SK-N-SH treated with all-trans-retinoic acid at 6 μM for 48 hours (cell line): Measurements from ENCODE around the gene TUT7.

Source experiments
- ATAC-seq: fragments of 200-7000 bp; cut with Tn5 transposase; 3 replicates; pipeline ENCODE4 v1.9.1; 2020; ENCODE audit warnings: mild to moderate bottlenecking, moderate library complexity
- ARNTL ChIP-seq: fragments of 450-650 bp; formaldehyde crosslinking; IDR thresholded peaks from 2 replicates; pipeline ENCODE4 v1.5.0; 2020; ENCODE audit warnings: low read depth, mild to moderate bottlenecking, moderate library complexity, borderline replicate concordance
- BACH2 ChIP-seq: fragments of 250-450 bp; sonication (Bioruptor Pico); IDR thresholded peaks from 2 replicates; pipeline ENCODE4 v1.9.0; 2021; ENCODE audit warnings: mild to moderate bottlenecking, borderline replicate concordance
- CSDC2 ChIP-seq: fragments of 250-450 bp; sonication (Bioruptor Pico); IDR thresholded peaks from 2 replicates; pipeline ENCODE4 v1.5.0; 2020; ENCODE audit warnings: mild to moderate bottlenecking, moderate library complexity
- CSRNP3 ChIP-seq: fragments of 250-450 bp; sonication (Bioruptor Pico); IDR thresholded peaks from 2 replicates; pipeline ENCODE4 v1.5.1; 2021; ENCODE audit warnings: mild to moderate bottlenecking, moderate library complexity
- ESRRG ChIP-seq: fragments of 250-450 bp; sonication (Bioruptor Pico); IDR thresholded peaks from 2 replicates; pipeline ENCODE4 v1.6.1; 2021; ENCODE audit warnings: mild to moderate bottlenecking
- GLIS3 ChIP-seq: fragments of 250-450 bp; sonication (Bioruptor Pico); IDR thresholded peaks from 2 replicates; pipeline ENCODE4 v1.5.0; 2020; ENCODE audit warnings: mild to moderate bottlenecking, moderate library complexity
- ISL1 ChIP-seq: fragments of 250-450 bp; sonication (Bioruptor Pico); IDR thresholded peaks from 2 replicates; pipeline ENCODE4 v2.1.2; 2022; ENCODE audit warnings: mild to moderate bottlenecking, moderate library complexity
- OSR1 ChIP-seq: fragments of 250-450 bp; sonication (Bioruptor Pico); IDR thresholded peaks from 2 replicates; pipeline ENCODE4 v1.8.0; 2022; ENCODE audit warnings: moderate library complexity, mild to moderate bottlenecking, inconsistent platforms
- PPARA ChIP-seq: fragments of 250-450 bp; sonication (Bioruptor Pico); IDR thresholded peaks from 2 replicates; pipeline ENCODE4 v1.5.0; 2020; ENCODE audit warnings: mild to moderate bottlenecking, borderline replicate concordance
- RARB ChIP-seq: fragments of 250-450 bp; sonication (Bioruptor Pico); IDR thresholded peaks from 2 replicates; pipeline ENCODE4 v1.8.0; 2021; ENCODE audit warnings: mild to moderate bottlenecking, moderate library complexity
- TCF4 ChIP-seq: fragments of 250-450 bp; sonication (Bioruptor Pico); IDR thresholded peaks from 2 replicates; pipeline ENCODE4 v1.8.0; 2021; ENCODE audit warnings: mild to moderate bottlenecking, moderate library complexity, borderline replicate concordance
- TOX ChIP-seq: fragments of 250-450 bp; sonication (Bioruptor Pico); IDR thresholded peaks from 2 replicates; pipeline ENCODE4 v1.8.0; 2021; ENCODE audit warnings: mild to moderate bottlenecking, moderate library complexity, borderline replicate concordance
- ZC3H10 ChIP-seq: fragments of 250-450 bp; sonication (Bioruptor Pico); IDR thresholded peaks from 2 replicates; pipeline ENCODE4 v1.5.1; 2021; ENCODE audit warnings: mild to moderate bottlenecking, moderate library complexity
- ZFP3 ChIP-seq: fragments of 250-450 bp; sonication (Bioruptor Pico); IDR thresholded peaks from 2 replicates; pipeline ENCODE4 v1.5.0; 2020; ENCODE audit warnings: mild to moderate bottlenecking, moderate library complexity
- ZFP30 ChIP-seq: fragments of 450-650 bp; formaldehyde crosslinking; IDR thresholded peaks from 2 replicates; pipeline ENCODE4 v1.5.0; 2022; ENCODE audit warnings: mild to moderate bottlenecking, moderate library complexity
- ZNF565 ChIP-seq: fragments of 450-650 bp; formaldehyde crosslinking; conservative IDR thresholded peaks from 2 replicates; pipeline ENCODE4 v1.5.0; 2020; ENCODE audit warnings: low read depth, mild to moderate bottlenecking, moderate library complexity
- ZNF70 ChIP-seq: fragments of 450-650 bp; formaldehyde crosslinking; IDR thresholded peaks from 2 replicates; pipeline ENCODE4 v1.5.0; 2020; ENCODE audit warnings: mild to moderate bottlenecking, moderate library complexity
- ZNF8 ChIP-seq: fragments of 450-650 bp; formaldehyde crosslinking; IDR thresholded peaks from 2 replicates; pipeline ENCODE4 v1.5.0; 2020; ENCODE audit warnings: mild to moderate bottlenecking, moderate library complexity
- TF ChIP-seq, protein P1 (sequence below): fragments of 250-450 bp; sonication (Bioruptor Pico); IDR thresholded peaks from 2 replicates; pipeline ENCODE4 v1.8.0; 2021; ENCODE audit warnings: low read depth, mild to moderate bottlenecking, moderate library complexity, borderline replicate concordance
- TF ChIP-seq, protein P2 (sequence below): fragments of 250-450 bp; sonication (Bioruptor Pico); IDR thresholded peaks from 2 replicates; pipeline ENCODE4 v1.5.0; 2020; ENCODE audit warnings: mild to moderate bottlenecking, moderate library complexity
- TF ChIP-seq, protein P3 (sequence below): fragments of 250-450 bp; sonication (Bioruptor Pico); IDR thresholded peaks from 2 replicates; pipeline ENCODE4 v1.8.0; 2020; ENCODE audit warnings: mild to moderate bottlenecking, moderate library complexity, borderline replicate concordance
- TF ChIP-seq, protein P4 (sequence below): fragments of 250-450 bp; sonication (Bioruptor Pico); IDR thresholded peaks from 2 replicates; pipeline ENCODE4 v1.5.1; 2020; ENCODE audit warnings: low read depth, mild to moderate bottlenecking, moderate library complexity

The TUT7 gene

DNA sequence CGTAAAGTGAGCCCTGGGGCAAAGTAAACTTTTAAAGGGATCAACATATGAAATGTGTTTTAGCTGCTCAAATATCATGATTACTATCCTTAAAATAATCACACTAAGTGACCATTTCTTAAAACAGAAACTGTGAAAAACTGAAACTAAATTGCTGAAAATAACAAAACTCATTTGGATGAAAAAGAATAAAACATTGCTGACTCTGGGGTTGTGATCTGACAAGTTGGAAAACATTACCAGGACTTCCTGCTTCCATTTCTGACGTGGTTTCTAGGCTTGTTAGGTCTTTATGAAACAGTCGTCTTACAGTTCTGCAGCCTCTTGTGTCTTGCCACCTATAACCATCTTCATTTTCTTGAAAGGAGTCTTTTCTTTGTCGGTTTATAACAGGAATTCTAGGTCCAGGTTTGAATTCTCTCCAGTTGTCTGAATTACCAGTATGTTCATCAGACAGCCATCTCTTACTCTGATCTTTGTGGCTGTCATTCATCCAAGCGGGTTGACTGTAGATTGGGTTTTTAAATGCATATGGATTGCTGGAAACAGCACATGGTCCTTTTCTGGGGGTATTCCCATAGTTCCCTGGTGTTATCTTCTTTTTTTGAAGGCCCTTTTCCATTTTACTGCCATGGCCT, 1.7 kb downstream of the TUT7 start (continued):
- no peak for TF ChIP-seq ZFP30 (CRISPR knock-in tag)

- no peak for TF ChIP-seq ESRRG (CRISPR knock-in tag)
- no peak for TF ChIP-seq CSRNP3 (CRISPR knock-in tag)
- TF ChIP-seq ZNF565, result no peak
- TF ChIP-seq ARNTL, result no peak
- TF ChIP-seq ZC3H10 (CRISPR knock-in tag), result no peak
- TF ChIP-seq PPARA (CRISPR knock-in tag), result no peak
- TF ChIP-seq, all 23 proteins: peak for 0
- no peak for ATAC-seq
These were observed 2.3 kb downstream of the TUT7 start for GRCh38 chr9:86351880-86352279.

GRCh38 chr9:86350006-86350760, 4.0 kb downstream of the TUT7 start:
- no peak for TF ChIP-seq ARNTL
- TF ChIP-seq GLIS3 (CRISPR knock-in tag), result no peak
- TF ChIP-seq PPARA (CRISPR knock-in tag), result no peak
- no peak for TF ChIP-seq TCF4 (CRISPR knock-in tag)
- no peak for TF ChIP-seq ESRRG (CRISPR knock-in tag)
- TF ChIP-seq, protein P1, sequence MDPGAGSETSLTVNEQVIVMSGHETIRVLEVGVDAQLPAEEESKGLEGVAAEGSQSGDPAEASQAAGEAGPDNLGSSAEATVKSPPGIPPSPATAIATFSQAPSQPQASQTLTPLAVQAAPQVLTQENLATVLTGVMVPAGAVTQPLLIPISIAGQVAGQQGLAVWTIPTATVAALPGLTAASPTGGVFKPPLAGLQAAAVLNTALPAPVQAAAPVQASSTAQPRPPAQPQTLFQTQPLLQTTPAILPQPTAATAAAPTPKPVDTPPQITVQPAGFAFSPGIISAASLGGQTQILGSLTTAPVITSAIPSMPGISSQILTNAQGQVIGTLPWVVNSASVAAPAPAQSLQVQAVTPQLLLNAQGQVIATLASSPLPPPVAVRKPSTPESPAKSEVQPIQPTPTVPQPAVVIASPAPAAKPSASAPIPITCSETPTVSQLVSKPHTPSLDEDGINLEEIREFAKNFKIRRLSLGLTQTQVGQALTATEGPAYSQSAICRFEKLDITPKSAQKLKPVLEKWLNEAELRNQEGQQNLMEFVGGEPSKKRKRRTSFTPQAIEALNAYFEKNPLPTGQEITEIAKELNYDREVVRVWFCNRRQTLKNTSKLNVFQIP, result no peak
- no peak for TF ChIP-seq OSR1
- no peak for ATAC-seq

GRCh38 chr9:86349271-86349670, 4.9 kb downstream of the TUT7 start:
- TF ChIP-seq RARB (CRISPR knock-in tag) (no peak), ISL1 (peak; percentile 43)
- ATAC-seq, result no peak

- no peak for ATAC-seq
- no peak for TF ChIP-seq ESRRG (CRISPR knock-in tag)
- TF ChIP-seq, protein P2, sequence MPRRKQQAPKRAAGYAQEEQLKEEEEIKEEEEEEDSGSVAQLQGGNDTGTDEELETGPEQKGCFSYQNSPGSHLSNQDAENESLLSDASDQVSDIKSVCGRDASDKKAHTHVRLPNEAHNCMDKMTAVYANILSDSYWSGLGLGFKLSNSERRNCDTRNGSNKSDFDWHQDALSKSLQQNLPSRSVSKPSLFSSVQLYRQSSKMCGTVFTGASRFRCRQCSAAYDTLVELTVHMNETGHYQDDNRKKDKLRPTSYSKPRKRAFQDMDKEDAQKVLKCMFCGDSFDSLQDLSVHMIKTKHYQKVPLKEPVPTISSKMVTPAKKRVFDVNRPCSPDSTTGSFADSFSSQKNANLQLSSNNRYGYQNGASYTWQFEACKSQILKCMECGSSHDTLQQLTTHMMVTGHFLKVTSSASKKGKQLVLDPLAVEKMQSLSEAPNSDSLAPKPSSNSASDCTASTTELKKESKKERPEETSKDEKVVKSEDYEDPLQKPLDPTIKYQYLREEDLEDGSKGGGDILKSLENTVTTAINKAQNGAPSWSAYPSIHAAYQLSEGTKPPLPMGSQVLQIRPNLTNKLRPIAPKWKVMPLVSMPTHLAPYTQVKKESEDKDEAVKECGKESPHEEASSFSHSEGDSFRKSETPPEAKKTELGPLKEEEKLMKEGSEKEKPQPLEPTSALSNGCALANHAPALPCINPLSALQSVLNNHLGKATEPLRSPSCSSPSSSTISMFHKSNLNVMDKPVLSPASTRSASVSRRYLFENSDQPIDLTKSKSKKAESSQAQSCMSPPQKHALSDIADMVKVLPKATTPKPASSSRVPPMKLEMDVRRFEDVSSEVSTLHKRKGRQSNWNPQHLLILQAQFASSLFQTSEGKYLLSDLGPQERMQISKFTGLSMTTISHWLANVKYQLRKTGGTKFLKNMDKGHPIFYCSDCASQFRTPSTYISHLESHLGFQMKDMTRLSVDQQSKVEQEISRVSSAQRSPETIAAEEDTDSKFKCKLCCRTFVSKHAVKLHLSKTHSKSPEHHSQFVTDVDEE (CRISPR knock-in tag), result no peak
- TF ChIP-seq ZNF8 (CRISPR knock-in tag), result no peak
- TF ChIP-seq CSRNP3 (CRISPR knock-in tag), result no peak
- TF ChIP-seq, protein P3, sequence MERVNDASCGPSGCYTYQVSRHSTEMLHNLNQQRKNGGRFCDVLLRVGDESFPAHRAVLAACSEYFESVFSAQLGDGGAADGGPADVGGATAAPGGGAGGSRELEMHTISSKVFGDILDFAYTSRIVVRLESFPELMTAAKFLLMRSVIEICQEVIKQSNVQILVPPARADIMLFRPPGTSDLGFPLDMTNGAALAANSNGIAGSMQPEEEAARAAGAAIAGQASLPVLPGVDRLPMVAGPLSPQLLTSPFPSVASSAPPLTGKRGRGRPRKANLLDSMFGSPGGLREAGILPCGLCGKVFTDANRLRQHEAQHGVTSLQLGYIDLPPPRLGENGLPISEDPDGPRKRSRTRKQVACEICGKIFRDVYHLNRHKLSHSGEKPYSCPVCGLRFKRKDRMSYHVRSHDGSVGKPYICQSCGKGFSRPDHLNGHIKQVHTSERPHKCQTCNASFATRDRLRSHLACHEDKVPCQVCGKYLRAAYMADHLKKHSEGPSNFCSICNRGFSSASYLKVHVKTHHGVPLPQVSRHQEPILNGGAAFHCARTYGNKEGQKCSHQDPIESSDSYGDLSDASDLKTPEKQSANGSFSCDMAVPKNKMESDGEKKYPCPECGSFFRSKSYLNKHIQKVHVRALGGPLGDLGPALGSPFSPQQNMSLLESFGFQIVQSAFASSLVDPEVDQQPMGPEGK (CRISPR knock-in tag), result no peak
- TF ChIP-seq ZNF70 (CRISPR knock-in tag), result no peak
- no peak for TF ChIP-seq ARNTL
- TF ChIP-seq, protein P4, sequence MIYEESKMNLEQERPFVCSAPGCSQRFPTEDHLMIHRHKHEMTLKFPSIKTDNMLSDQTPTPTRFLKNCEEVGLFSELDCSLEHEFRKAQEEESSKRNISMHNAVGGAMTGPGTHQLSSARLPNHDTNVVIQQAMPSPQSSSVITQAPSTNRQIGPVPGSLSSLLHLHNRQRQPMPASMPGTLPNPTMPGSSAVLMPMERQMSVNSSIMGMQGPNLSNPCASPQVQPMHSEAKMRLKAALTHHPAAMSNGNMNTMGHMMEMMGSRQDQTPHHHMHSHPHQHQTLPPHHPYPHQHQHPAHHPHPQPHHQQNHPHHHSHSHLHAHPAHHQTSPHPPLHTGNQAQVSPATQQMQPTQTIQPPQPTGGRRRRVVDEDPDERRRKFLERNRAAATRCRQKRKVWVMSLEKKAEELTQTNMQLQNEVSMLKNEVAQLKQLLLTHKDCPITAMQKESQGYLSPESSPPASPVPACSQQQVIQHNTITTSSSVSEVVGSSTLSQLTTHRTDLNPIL, result no peak
- no peak for TF ChIP-seq TOX (CRISPR knock-in tag)
- TF ChIP-seq CSDC2, result no peak
- no peak for TF ChIP-seq ZFP3 (CRISPR knock-in tag)
- TF ChIP-seq TCF4 (CRISPR knock-in tag), result no peak
- no peak for TF ChIP-seq BACH2
- TF ChIP-seq, protein P1, result no peak
These were observed 6.2 kb downstream of the TUT7 start for GRCh38 chr9:86347991-86348390.
